Measurements from ENCODE around the gene CDH15. TPM values are rescaled to one million over a fixed set of nuclear protein-coding genes. Genes with fewer than 3 reads are reported as not detected.

CDH15 gene
- total RNA-seq, 1 experiment from 2014 or later = 3.8 TPM

- Histone ChIP-seq H3K27ac (ENCODE audit: low read depth, low read length) (no peak overlapping the region; the same call in 1 of the 2 replicates), H3K9ac (ENCODE audit: low read length) (no peak overlapping the region), H3K36me3 (ENCODE audit: control insufficient read depth in 1 of 2, insufficient read depth in 2 of 2, low read length in 2 of 2) (no peaks in the 10 kb centered on the region), H3K9me3 (ENCODE audit: control insufficient read depth in 1 of 2, insufficient read depth in 1 of 2, low read depth in 1 of 2, low read length in 2 of 2) (no peaks in the 10 kb centered on the region), H3K4me3 (replicated peaks in 1 of 2; ENCODE audit: low read depth in 1 of 2, low read length in 2 of 2) (no peak overlapping the region), H3K79me2 (ENCODE audit: insufficient read depth, low read length) (no peaks in the 10 kb centered on the region), H4K20me1 (ENCODE audit: insufficient read depth) (no peaks in the 10 kb centered on the region), H3K27me3 (ENCODE audit: insufficient read depth, low read length) (no peaks in the 10 kb centered on the region), H3K9me2 (ENCODE audit: insufficient read depth) (no peaks in the 10 kb centered on the region), H3K4me1 (ENCODE audit: control insufficient read depth in 1 of 2, insufficient read depth in 2 of 2, low read length in 2 of 2) (peaks cover 5 to 22% of the 10 kb centered on the region in 2 experiments; a peak in 3 of 4 replicates), H3K4me2 (ENCODE audit: low read length) (no peak overlapping the region), H2AFZ (ENCODE audit: low read depth, low read length, poor library complexity, severe bottlenecking) (no peak overlapping the region)
- BruUV-seq (replicated peaks) = no TSS peak
- RAD21 ChIA-PET (ENCODE audit: low non-redundant PET in 1 of 2, low total read pairs in 2 of 2, uncharacterized antibody in 2 of 2, unreplicated experiment in 2 of 2) = no interaction called here
- intact Hi-C loops (cut with micrococcal nuclease) = no loop called here
- ATAC-seq = no peak
- CTCF ChIA-PET = no interaction called here
- DNase-seq (ENCODE audit: low read depth, low spot score) = no peak
- TF ChIP-seq EGR1 (IDR thresholded peaks at IDR 0.05; ENCODE audit: low read depth) (no peak), POLR2A (IDR thresholded peaks at IDR 0.05; ENCODE audit: borderline replicate concordance, extremely low read depth, insufficient read depth, insufficient read length) (no peak), MAX (IDR thresholded peaks at IDR 0.05) (no peak), ZNF274 (IDR thresholded peaks at IDR 0.05; ENCODE audit: low read depth, low read length) (no peak), REST (IDR thresholded peaks at IDR 0.05; ENCODE audit: low read depth) (no peak), TCF7L2 (IDR thresholded peaks at IDR 0.05; ENCODE audit: borderline replicate concordance, extremely low read depth, insufficient read depth, insufficient read length) (no peak), CTCF (IDR thresholded peaks at IDR 0.05 in 2 of 3, conservative IDR thresholded peaks at IDR 0.05 in 1 of 3; ENCODE audit: borderline replicate concordance in 1 of 3, insufficient read depth in 1 of 3, low read depth in 2 of 3, low read length in 2 of 3) (no peak), CBX3 (IDR thresholded peaks at IDR 0.05; ENCODE audit: low read depth) (no peak), SRF (IDR thresholded peaks at IDR 0.05; ENCODE audit: low read depth) (no peak), ATF3 (IDR thresholded peaks at IDR 0.05) (no peak), SP1 (IDR thresholded peaks at IDR 0.05; ENCODE audit: low read depth) (no peak), POLR2AphosphoS5 (IDR thresholded peaks at IDR 0.05; ENCODE audit: low read depth, low read length) (no peak), EZH2phosphoT487 (IDR thresholded peaks at IDR 0.05; ENCODE audit: borderline replicate concordance) (no peak), ELF1 (IDR thresholded peaks at IDR 0.05; ENCODE audit: borderline replicate concordance, low read depth) (no peak), EZH2 (IDR thresholded peaks at IDR 0.05) (no peak), CEBPB (IDR thresholded peaks at IDR 0.05; ENCODE audit: low read depth) (no peak), ZBTB33 (IDR thresholded peaks at IDR 0.05; ENCODE audit: extremely low read depth, insufficient replicate concordance, low read length) (no peak), RAD21 (IDR thresholded peaks at IDR 0.05; ENCODE audit: low read depth) (no peak), ZFX (IDR thresholded peaks at IDR 0.05) (no peak)
- POLR2A ChIA-PET = no interaction called here
Observed at GRCh38 chr16:89183975-89184676, 12.6 kb downstream of the CDH15 start.

All from HCT116 (cell line).